HG02852 (cell line): ENCODE results near the gene PODXL2.
"Not testable (repeated sequence)": the region's sequence is repeated elsewhere in the genome, so short reads cannot be mapped to it uniquely, and the experiment has no call there.

ENCODE experiments used
- ATAC-seq: cut with Tn5 transposase; IDR thresholded peaks from one replicate; pipeline ENCODE4 v1.9.1; 2021; ENCODE audit warnings: mild to moderate bottlenecking, moderate library complexity; ENCODE audit not compliant: unreplicated experiment

The PODXL2 gene

GRCh38 chr3:127673191-127674100 lies 44.5 kb downstream of the PODXL2 start:
- peak; percentile 41 for ATAC-seq

GRCh38 chr3:127674101-127674721 lies 45.2 kb downstream of the PODXL2 start:
- ATAC-seq: no peak

DNA sequence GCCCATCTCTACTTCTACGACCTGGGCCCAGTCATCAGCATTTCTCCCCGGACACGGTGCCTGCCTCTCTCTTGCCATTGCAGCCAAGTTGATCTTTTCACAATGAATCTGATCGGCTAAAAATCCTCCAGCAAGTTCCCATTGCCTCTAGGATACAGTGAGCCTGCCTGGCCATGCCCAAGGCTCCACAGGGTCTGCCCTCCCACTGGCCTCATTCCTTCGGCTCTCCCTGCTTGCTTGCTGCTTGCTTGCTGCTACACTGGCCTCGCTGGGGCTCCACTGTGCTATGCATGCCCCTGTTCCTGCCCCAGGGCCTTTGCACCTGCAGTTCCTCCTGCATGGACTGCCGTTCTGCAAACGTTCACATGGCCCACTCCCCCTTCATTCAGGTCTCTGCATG lies 45.8 kb downstream of the PODXL2 start:
- ATAC-seq: no peak

DNA sequence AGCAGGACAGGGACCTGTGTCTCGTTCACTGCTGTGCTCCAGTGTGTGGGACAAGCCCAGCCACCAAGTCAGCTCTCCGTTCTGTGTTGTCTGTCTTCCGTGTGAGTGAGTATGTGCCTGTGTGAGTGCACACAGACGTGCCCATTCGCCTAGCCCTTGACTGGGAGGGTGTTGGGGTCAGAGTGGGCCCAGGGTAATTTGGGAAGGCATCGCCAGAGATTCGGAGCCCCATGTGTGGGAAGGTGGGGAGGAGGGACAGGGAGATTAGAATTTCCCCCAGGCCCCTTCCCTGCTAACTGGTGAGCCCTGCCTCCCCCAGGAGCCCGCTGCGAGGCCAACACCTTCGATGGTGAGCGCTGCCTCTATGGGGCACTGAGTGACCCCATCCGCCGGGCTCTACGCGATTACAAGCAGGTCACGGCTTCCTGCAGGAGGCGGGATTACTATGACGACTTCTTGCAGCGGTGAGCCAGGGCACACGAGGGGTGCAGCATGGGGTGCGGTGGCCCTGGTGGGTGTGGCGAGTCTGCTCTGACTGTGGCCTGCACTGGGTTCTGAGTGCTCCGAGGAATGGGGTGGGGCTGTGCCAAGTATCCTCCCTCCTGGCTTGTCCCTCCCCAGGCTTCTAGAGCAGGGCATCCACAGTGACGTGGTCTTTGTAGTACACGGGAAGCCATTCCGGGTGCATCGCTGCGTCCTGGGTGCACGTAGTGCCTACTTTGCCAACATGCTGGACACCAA lies 46.8 kb downstream of the PODXL2 start:
- ATAC-seq: no peak

DNA sequence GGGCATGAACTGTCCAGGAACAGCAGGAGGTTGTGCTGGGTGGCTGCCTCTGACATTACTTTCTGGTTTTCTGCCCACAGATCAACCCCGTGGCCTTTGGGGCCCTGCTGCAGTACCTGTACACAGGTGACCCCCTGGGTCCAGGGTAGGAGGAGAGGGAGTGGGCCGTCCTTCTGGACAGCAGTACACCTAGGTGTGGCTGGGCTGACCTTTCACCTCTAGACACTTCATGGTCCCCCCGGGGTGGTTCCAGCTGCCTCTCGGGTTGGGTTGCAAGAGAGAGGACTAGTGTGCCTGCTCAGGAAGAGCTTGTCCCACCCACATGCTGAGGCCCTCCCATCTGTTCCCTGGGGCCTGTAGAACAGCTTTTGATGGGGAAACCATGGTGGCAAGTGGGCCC lies 47.5 kb downstream of the PODXL2 start:
- ATAC-seq: no peak

- no peak for ATAC-seq
Measured at GRCh38 chr3:127676921-127677351, 48.0 kb downstream of the PODXL2 start.

DNA sequence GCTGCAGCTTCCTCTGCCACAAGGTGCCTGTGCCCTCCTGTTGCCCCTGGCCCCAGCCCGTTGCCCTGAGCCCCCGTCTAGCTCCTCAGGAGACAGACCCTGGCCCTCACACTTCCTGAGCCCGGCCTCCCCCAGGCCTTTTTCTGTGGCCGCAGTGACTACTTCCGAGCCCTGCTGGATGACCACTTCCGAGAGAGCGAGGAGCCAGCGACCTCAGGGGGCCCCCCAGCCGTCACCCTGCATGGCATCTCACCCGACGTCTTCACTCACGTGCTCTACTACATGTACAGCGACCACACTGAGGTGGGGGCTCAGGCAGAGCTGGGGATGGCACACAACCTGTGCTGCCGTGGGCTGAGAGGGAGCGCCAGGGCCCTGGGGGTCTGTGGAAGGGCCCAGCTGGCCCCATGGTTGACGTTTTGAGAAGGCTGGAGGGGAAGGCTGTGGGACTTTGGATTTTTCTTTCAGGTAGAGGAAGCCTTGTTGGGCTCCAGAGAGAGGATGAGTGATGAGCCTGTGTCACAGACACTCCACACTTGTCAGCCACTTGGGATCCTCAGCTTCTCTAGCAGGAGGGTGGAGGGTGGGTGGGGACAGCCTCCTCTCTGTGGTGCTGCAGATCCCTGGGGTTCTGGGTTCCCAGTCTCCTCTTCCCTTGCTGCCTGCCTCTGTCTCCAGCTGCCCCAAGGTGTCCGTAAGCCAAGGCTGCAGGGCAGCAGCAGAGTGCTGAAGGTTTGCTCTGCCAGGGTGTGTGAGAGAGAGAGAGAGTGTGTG lies 48.7 kb downstream of the PODXL2 start:
- no peak for ATAC-seq

GRCh38 chr3:127678315-127678599 lies 49.3 kb downstream of the PODXL2 start:
- no peak for ATAC-seq

DNA sequence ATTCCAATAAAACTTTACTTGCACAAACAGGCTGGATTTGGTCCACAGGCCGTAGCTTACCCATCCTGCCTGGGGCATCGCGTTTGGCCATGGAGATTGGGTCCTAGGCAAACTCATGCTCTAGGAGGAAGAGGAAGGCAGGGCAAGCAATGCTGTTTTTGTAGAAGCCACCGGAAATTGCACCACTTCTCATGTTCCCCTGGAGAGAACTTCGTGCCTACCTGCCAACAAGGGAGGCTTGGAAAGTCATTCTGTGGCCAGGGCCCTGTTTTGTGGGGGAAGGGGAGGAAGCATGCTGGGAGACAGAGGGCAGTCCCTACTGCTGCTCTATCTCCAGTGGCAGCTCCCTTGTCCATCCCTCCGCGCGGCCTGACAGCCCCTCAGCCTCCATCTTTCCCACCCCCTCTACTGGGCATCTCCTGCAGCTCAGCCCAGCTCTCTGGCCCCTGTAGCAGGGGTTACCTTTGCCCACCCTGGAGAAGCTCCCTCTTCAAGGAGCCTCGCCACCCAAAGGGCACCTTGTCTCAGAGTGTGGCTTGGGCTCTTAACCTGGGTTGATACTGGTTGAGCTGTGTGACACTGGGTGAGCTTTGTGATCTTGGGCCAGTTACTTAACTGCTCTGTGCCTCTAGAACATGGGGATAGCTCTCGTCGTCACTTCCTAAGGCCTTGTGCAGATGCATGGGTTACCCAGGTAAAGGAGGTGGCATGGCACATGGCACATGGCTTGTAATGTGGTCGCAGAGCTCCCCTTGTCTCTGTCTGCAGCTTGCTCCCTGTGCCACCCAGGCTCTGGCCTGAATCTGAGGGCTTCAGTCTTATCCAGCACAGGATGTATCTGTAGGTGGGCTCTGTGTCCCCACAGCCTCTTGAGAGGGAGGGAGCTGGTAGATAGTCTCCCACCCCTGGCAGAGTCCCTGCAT lies 49.9 kb downstream of the PODXL2 start:
- ATAC-seq: no peak

DNA sequence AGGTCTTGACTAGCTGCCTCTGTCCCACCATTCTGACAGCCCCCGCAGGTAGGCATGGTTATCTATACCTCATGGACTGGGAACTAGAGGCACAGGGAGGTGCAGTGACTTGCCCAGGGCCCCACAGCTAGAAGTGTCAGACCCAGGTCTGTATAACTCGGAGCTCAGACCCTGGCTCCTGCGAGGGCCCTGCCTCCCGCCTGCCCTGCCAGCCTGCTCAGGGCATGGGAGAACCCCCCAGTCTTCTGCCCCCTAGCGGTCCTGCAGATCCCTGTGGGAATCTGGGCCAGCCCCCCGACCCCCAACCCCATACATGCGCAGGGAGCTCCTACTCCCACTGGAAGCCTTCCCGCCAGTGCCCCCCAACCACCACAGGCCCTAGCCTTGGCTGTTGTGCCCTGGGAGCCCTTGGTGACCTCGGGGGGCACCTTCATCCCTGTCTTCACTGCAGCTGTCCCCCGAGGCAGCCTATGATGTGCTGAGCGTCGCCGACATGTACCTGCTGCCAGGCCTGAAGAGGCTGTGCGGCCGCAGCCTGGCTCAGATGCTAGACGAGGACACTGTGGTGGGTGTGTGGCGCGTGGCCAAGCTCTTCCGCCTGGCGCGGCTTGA lies 50.7 kb downstream of the PODXL2 start:
- no peak for ATAC-seq

- no peak for ATAC-seq
Measured at GRCh38 chr3:127680146-127680661, 51.2 kb downstream of the PODXL2 start.

- no peak for ATAC-seq
Measured at GRCh38 chr3:127680798-127681221, 51.8 kb downstream of the PODXL2 start.

GRCh38 chr3:127682175-127682554 lies 53.2 kb downstream of the PODXL2 start:
- not testable (repeated sequence) for ATAC-seq

GRCh38 chr3:127682561-127682960 lies 53.6 kb downstream of the PODXL2 start:
- ATAC-seq: no peak

DNA sequence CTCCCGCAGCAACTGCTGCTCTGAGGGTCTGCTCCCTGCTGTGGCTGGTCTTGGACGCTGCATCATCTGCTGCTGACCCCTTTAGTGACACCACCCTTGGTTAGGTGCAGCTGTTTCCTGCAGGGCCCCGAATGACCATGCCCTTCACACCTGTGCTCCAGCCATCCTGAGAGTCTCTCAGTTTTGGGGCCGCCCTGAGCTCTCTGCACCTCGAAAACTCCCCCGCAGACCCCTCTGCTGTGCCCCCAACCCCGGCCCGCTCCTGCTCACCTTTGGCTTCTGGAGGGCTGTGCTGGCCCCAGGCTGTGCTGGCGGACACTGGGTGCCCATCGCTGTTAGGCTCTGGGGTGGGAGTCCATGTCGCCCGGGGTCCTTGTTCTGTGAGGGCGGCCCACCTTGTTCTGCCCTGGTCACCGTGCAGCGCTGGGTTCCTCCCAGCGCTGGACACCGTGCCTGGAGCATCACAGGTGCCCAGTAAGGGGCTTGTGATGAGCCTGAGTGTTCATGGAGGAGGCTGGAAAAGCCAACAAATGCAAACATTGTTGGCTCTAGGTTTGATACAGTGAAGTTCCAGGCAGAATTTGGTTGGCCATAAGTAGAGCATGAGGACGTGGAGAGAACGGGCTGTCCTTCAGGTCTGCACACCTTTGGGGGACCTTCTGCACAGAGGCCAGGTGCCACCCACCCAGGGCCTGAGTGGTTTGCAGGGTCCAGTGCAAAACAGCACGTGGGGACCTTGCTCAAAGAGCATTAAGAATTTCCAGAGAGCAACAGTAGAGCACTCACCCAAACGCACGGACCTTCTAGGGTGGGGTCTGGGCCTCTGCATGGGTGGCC lies 56.1 kb downstream of the PODXL2 start:
- no peak for ATAC-seq

DNA sequence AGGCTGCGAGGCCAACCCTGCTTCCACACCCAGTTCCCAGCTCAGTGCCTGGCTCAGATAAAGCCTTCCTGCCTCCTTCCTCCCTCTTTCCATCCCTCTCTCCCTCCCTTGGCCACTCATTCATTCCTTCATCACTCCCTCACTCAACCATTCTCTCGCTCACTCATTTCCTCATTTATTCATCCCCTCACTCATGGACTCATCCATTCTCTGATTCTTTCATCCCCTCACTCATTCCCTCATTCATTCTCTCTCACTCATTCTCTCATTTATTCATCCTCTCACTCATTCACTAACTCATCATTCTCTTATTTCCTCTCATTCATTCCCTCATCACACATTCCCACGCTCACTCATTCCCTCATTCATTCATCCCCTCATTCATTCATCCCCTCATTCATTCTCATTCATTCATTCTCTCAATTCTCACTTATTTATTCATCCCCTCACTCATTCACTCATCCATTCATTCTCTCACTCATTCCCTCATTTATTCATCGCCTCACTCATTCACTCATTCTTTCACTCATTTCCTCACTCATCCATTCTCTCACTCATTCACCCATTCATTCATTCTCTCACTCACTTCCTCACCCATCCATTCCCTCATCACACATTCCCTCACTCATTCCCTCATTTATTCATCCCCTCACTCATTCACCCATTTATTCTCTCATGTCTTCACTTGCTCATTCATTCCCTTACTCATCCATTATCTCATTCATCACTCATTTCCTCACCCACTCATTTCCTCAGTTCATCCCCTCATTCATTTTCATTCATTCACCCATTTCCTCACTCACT lies 56.9 kb downstream of the PODXL2 start:
- no peak for ATAC-seq

- no peak for ATAC-seq
Measured at GRCh38 chr3:127686512-127686894, 57.5 kb downstream of the PODXL2 start.
